NCI-H1105 (cell line): ENCODE results near the gene LATS2.

Experiments
- DNase-seq: peaks from one replicate; lab custom pipeline; 2025; lab: John Stamatoyannopoulos, UW

The LATS2 gene

DNA sequence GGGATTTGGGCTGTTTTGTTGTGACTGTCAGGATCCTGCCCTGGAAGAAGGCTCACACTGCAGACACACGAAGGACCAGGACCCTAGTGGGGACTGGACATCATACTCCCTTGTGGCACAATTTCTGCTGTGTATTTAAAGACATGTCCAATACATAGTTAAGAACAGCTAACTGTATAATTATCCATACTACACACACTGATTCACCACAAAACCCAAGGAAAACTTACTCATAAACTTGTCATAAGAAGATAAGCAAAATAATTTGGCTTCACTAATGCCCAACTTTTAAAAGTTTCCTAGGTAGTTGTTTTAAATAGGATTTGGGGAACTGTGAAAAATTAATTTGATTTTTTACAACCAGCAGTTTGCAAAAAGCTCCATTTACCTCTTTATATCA is 46.1 kb downstream of the LATS2 start:
- no peak for DNase-seq

DNA sequence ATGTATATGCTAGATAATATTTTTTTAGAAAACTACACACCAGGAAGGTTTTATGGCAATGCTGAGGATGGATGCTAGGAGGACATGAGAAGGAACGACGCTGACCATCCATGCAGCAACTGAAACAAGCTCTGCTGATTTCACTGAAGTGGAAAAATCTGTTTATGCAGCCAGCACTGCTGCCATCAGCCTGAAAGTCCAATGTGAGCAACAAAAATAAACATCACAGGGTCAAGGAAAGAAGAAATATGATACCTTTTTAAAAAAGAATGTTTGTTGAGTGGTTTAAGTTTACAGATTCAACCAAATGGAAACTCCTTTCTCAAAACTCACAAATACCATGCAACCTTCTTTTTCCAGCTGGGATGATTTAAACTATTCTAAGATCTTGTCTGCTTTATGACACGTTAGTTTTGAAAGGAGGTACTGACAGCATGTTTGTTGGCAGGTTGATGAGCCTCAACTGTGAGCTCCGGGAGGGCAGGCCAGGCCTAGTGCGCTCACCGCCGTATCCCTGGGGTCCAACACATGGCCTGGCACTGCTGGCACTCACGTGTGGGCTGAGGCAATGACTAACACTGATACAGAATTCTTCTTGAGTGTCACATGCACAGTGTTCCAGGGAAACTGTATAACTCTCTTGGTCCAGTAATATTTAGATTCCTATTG is 46.8 kb downstream of the LATS2 start:
- no peak for DNase-seq

- no peak for DNase-seq
Measured at GRCh38 chr13:21014139-21014501, 47.3 kb downstream of the LATS2 start.

DNA sequence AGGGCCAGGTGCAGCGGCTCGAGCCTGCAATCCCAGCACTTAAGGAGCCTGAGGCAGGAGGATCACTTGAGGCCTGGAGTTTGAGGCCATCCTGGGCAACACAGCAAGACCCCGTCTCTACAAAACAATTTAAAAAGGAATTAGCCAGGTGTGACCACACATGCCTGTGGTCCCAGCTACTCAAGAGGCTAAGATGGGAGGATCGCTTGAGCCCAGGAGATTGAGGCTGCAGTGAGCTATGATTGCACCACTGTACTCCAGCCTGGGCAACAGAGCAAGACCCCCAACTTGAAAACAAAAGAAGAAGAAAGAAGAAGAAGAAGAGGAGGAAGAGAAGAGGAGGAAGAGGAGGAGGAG is 47.7 kb downstream of the LATS2 start:
- no peak for DNase-seq

DNA sequence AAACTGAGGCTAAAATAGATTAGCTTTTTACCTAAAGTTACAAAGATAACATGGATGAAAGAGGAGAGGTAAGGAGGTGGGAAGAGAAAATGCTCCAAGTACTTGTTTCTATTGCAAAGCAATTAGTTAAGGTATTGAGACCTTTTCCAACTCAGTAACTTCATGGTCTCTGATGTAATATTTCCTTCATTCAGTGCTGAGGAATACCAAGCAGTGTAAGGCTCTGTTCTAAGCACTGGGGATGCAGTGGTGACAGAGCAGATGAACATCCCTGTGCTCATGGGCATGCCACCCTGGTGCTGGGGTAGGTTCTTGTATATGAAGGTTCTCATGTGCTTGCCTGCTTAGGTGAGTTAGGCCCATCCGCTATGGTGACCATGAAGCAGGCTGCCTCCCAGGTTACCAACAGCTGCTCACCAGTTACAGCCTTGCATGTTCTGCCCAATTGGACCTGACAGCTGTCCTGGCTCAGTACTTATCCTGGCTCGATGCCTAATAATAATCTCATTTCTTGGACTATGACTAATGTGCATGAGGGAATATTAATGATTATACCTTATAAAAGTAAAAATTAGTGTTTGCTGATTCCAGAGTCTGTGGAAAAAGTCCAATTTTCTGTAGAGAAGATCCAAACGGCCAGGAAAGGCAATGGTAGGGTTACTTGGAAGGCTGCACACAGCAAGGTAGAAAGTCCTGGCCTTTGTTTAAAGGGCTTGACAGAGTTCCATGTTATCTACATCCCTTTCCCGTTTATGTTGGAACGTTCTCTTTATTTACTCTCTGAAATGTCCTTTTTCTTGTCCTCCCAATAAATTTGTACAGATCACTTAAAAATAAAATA is 48.3 kb downstream of the LATS2 start:
- no peak for DNase-seq

- no peak for DNase-seq
Measured at GRCh38 chr13:21012211-21012610, 49.2 kb downstream of the LATS2 start.

DNA sequence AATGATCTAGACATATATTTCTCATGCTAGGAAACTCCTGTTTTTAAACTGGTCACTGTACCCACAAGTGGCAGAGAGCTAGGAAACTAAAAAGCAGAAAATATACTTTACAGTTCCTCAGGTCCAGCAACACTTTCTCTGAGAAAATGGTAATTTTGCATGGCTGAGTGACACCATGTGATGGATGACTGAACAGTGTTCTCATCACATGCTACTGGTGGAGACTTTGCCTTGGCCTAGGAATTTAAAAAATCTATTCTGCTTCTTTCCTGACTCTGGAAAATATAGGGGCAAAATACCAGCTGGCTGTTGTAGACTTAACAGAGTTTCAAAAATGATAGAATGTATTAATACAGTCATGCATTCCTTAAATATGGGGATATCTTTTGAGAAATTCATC is 50.0 kb downstream of the LATS2 start:
- DNase-seq: no peak

- DNase-seq: no peak
Measured at GRCh38 chr13:21010621-21011020, 50.8 kb downstream of the LATS2 start.

DNA sequence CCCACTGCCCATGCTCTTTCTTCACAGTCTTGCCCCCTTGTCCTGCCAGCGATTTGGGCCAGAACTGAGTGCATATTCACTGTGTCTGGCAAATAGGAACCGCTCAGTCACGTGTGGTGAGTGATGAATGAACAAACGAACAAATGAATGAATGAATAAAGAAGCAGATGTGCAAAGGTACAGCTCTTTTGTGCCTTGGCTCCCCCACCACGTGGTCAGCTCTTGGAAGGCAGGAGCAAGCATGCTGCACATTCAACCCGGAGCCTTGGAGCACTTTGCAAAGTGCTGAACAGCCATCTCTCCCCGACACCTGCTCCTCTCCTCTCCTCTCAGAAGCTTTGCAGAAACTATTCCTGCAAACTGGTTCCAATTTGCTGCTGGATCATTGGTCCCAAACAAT is 52.4 kb downstream of the LATS2 start:
- no peak for DNase-seq

GRCh38 chr13:21008026-21008425 is 53.4 kb downstream of the LATS2 start:
- no peak for DNase-seq

DNA sequence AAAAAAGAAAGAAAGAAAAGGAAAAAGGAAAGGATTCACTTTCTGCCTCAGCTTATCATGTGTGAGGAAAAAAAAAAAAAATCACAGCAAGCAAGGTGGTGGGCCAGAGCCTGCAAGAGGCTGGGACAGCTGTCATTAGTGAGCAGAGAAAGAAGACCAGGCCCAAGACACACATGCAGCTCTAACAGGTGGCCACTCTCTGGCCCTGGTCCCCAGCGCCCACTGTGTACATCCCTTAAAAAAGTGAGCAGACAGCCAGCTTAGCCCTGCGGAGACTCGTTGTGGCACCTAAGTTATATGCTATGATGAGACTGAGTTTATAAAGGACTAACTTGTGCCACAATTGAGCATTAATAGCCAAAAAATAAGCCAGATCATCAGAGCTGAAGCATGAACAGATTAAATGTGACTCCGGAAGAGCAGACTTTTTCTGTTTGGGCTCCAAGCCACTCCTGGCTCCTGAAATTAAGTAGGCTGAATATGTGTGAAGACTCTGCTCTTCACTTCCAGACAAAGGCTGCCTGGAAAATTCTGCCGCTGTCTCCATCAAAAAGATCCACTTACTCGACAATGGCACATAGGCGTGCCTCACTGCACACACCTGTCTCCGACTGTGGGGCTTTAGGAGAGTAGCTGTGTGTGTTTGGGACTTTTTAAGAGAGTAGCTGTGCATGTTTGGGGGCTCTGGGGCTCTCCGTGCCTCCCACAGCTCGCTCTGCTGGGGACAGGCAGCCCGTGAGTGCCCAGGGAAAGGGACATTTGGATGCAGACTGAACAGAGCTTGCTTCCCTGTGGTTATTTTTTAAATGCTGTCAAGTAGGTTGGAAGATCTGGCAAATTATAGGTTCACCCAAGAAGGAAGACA is 55.0 kb downstream of the LATS2 start:
- DNase-seq: no peak

DNA sequence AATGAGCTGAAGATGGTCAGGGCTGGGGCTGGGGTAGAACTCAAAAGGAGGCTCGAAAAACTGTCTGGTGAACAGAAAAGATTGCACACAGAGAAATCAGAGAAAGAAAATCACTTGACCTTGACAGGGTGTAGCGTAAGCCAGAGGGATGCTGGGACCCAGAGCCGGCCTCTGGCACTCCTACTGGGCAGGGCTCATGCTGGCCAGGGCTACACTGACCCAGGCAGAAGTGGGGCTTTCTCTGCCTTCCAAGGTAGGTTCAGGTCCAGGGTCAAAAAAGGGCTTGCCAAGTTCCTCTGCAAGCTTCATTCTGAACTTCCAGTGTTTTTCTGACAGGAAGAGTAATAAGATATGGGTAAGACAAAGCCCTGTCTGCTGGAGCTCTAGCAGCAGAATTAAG is 56.2 kb downstream of the LATS2 start:
- no peak for DNase-seq

DNA sequence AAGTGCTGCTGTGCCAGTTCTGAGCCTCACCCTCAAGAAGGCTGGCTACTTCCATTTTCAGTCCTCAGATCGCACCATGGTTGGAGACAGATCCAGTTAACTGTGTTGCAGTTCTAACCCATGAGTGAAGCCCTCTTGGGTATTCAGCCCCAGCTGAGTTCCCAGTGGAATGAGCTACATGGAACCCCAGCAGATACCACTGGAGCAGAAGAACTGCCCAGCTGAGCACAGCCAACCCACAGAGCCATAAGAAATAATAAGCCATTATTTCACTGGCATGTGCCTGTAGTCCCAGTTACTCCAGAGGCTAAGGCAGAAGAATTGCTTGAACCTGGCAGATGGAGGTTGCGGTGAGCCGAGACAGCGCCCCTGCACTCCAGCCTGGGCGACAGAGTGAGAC is 59.9 kb downstream of the LATS2 start:
- no peak for DNase-seq

GRCh38 chr13:21000647-21001046 is 60.7 kb downstream of the LATS2 start:
- no peak for DNase-seq

GRCh38 chr13:20998649-20999415 is 62.6 kb downstream of the LATS2 start:
- no peak for DNase-seq

DNA sequence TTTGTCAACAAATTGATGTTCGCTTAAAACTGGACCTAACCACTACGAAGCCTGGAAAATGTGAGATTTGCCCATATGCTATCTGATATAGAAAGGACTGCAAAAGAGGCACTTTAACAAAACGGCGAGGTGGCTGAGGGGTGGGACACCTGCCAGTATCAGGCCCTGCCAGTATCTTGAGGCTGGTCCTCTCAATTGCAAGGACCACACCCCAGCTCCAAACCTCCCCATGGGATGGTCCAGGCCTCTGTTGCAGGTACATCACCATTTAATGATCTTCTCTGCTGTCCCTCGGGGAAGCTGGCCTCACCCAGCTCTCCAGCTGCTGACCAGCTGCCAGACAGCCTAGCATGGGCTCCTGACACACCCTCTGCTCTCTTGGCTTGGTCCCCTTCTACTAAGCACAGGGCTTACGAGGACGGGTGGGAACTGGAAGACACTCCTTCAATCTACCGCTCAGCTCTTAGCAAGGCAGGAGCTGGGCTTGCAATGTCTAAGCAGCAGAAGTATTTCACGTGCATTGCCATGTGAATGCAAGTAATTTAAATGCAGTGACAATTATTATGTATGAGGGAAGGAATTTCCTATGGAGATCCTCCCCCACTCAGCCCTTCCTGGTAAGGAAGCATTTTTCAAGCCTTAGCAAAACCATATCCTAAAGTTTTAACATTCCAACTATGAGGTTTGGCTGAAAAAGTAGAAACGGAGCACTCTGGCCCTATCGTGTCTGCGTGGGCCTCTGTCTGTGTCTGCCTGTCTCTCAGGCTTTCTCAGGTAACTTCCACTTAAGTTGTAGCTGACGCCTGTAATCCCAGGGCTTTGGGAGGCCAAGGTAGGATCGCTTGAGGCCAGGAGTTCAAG is 63.9 kb downstream of the LATS2 start:
- no peak for DNase-seq

GRCh38 chr13:20995245-20995838 is 66.0 kb downstream of the LATS2 start:
- DNase-seq: no peak

- DNase-seq: no peak
Measured at GRCh38 chr13:20994441-20994821, 67.0 kb downstream of the LATS2 start.

DNA sequence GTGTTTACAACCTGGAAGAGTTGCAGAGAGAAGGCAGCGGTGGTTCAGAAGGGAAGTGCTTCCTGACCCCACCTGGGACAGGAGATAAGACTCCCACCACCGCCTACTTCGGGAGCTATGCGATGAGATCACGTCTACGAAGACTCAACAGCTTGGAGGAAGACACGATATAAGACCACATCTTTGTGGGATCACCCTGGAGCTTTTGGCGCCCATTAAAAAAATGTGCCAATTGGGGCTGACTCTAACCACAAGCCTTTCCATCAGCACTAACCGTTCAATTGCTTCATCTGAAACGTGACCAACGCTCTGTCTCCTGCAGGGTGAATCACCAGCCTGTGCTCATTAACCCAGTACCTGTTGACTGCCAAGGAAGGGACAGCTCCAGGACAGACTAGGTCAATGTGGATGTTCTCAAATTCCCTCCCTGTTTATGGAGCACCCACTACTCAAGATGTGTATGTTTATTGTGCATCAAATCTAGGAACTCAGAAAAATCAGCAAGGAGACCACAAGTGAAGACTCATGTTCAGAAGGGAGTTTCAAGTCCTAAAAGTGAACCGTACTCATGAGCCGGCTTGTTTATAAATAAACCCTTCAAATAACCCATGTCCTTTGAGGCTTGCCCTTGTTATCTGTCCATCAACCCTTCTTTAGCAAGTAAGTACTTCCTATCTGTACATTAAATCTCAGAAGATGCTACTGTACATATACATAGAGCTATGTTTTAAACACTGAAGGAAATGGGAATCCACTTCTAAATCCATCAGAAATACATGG is 67.5 kb downstream of the LATS2 start:
- no peak for DNase-seq

GRCh38 chr13:20993211-20993610 is 68.2 kb downstream of the LATS2 start:
- DNase-seq: no peak
